Aorta (tissue), 5 donors: ENCODE data around the gene MYO1F. TPM values are rescaled to one million over a fixed set of nuclear protein-coding genes. Genes with fewer than 3 reads are reported as not detected.

Experiments used
- ATAC-seq: fragments of 200-7000 bp; cut with Tn5 transposase; one replicate; pipeline ENCODE4 v1.9.1; 2022; ENCODE audit warnings: moderate library complexity; ENCODE audit not compliant: low FRiP score
- DNase-seq, 2 donors: peaks; one replicate each; pipeline ENCODE4 v3.0.0-alpha.2; 2020
- H3K27ac ChIP-seq, 2 donors: one replicate each; pipeline ENCODE4 v1.5.1; 2013; ENCODE audit warnings: low read length in 2 of 2, mild to moderate bottlenecking in 2 of 2, moderate library complexity in 2 of 2, control low read depth in 1 of 2, inconsistent platforms in 1 of 2, low read depth in 1 of 2
- H3K27me3 ChIP-seq, 2 donors: one replicate each; pipeline ENCODE4 v1.6.1; 2013; ENCODE audit warnings: control low read depth in 1 of 2, low read length in 1 of 2, mild to moderate bottlenecking in 1 of 2, moderate library complexity in 1 of 2; ENCODE audit not compliant: insufficient read depth in 2 of 2, control insufficient read depth in 1 of 2
- H3K36me3 ChIP-seq, 2 donors: one replicate each; pipeline ENCODE4 v1.6.1; 2013; ENCODE audit warnings: control low read depth in 1 of 2, low read length in 1 of 2, mild to moderate bottlenecking in 1 of 2; ENCODE audit not compliant: insufficient read depth in 2 of 2, control insufficient read depth in 1 of 2
- H3K4me1 ChIP-seq, 2 donors: one replicate each; pipeline ENCODE4 v1.6.1; 2013; ENCODE audit warnings: low read length in 2 of 2, control low read depth in 1 of 2, mild to moderate bottlenecking in 1 of 2, moderate library complexity in 1 of 2; ENCODE audit not compliant: insufficient read depth in 2 of 2, control insufficient read depth in 1 of 2
- H3K4me3 ChIP-seq, 2 donors: one replicate each; pipeline ENCODE4 v1.5.1; 2013; ENCODE audit warnings: low read length in 2 of 2, control low read depth in 1 of 2, mild to moderate bottlenecking in 1 of 2
- H3K9me3 ChIP-seq: one replicate; pipeline ENCODE4 v1.6.1; 2013; ENCODE audit warnings: mild to moderate bottlenecking, low read length; ENCODE audit not compliant: control insufficient read depth
- WGBS, 2 donors: extraction: QIAGEN DNeasy Blood & Tissue Kit; methylation state at CpG; one replicate each; pipeline ENCODE4 v1.1.7; 2013; 5-methylcytosine and 5-hydroxymethylcytosine counted together
- intact Hi-C, 2 donors: fragments of 100-400 bp; cut with DNase I; formaldehyde crosslinking; loops; one replicate each; pipeline versions ENCODE4 v1.14.2 to v1.15.0; 2022
- polyA plus RNA-seq, 2 donors: library from polyadenylated mRNA; stranded (reverse); fragments of 200-250 nt; gene quantifications; one replicate each; pipeline ENCODE4 v1.2.3, GENCODE V29; 2013
- total RNA-seq, 2 donors: library from RNA; stranded (reverse); fragmentation: NEBNext Ultra II Directional; extraction: Animal tissue kit (Norgen Biotek cat#: 25700); gene quantifications; one replicate each; pipeline ENCODE4 v1.2.1, GENCODE V29; 2021
- donor health status: healthy with polysubstance abuse.
- donor health status: Bipolar disorder and iron deficiency.
- donor health status: DM: no; HTN: no; CAD: no.
- donor health status: DM: no; HTN: no; CAD: no.
- donor health status: DM: yes; HTN: yes; CAD: no.

The MYO1F gene
- total and polyA plus RNA-seq, 4 donors = 2.1 to 63.8 (median 20.2) TPM

- DNase-seq = no peak
- Histone ChIP-seq H3K27me3 (no peaks in the 10 kb centered on the region), H3K27ac (peak overlapping the region in 1 of 2 donors; percentile 82), H3K36me3 (peaks cover 0 to 3% of the 10 kb centered on the region in 2 donors), H3K9me3 (no peaks in the 10 kb centered on the region), H3K4me1 (no peaks in the 10 kb centered on the region), H3K4me3 (peak overlapping the region; percentile 67 to 81)
- no peak for ATAC-seq
- intact Hi-C loops = no loop called here
- WGBS, 2 donors = 10 to 14% methylated on average over 5 of the region's 5 CpGs
These were observed 31.7 kb upstream of the MYO1F start for GRCh38 chr19:8608941-8609278.

- Histone ChIP-seq H3K4me3 (no peak overlapping the region), H3K27me3 (no peaks in the 10 kb centered on the region), H3K36me3 (peaks cover 3 to 5% of the 10 kb centered on the region in 2 donors), H3K4me1 (no peaks in the 10 kb centered on the region), H3K27ac (no peak overlapping the region), H3K9me3 (no peaks in the 10 kb centered on the region)
- peak; percentile 62 for ATAC-seq
- intact Hi-C loops = no loop called here
- peak; percentile 89 to 90 for DNase-seq
- WGBS, 2 donors = 0 to 3% methylated on average over 4 of the region's 4 CpGs
These were observed 30.1 kb upstream of the MYO1F start for GRCh38 chr19:8607386-8607785.

GRCh38 chr19:8605514-8605913, 28.3 kb upstream of the MYO1F start:
- no peak for ATAC-seq
- Histone ChIP-seq H3K36me3 (peaks cover 5 to 9% of the 10 kb centered on the region in 2 donors), H3K9me3 (no peaks in the 10 kb centered on the region), H3K4me1 (no peaks in the 10 kb centered on the region), H3K27me3 (no peaks in the 10 kb centered on the region), H3K4me3 (no peak overlapping the region), H3K27ac (no peak overlapping the region)
- intact Hi-C loops = no loop called here
- no peak for DNase-seq
- WGBS, 2 donors = 96% methylated on average over 17 of the region's 17 CpGs

- Histone ChIP-seq H3K4me3 (no peak overlapping the region), H3K27ac (no peak overlapping the region), H3K27me3 (no peaks in the 10 kb centered on the region), H3K36me3 (peaks cover 5 to 9% of the 10 kb centered on the region in 2 donors), H3K9me3 (no peaks in the 10 kb centered on the region), H3K4me1 (no peaks in the 10 kb centered on the region)
- ATAC-seq (no peak), DNase-seq (no peak)
- 93 to 96% methylated on average over 5 of the region's 5 CpGs for WGBS, 2 donors
- intact Hi-C loops = no loop called here
These were observed 24.6 kb upstream of the MYO1F start for GRCh38 chr19:8601796-8602195.

GRCh38 chr19:8600816-8601215, 23.6 kb upstream of the MYO1F start:
- DNase-seq (no peak), ATAC-seq (no peak)
- H3K9me3 ChIP-seq = no peaks in the 10 kb centered on the region
- intact Hi-C loops = no loop called here
- no peaks in the 10 kb centered on the region for H3K4me1 ChIP-seq
- WGBS, 2 donors = 94 to 95% methylated on average over 16 of the region's 16 CpGs
- no peak overlapping the region for H3K27ac ChIP-seq
- H3K4me3 ChIP-seq = no peak overlapping the region
- peaks cover 5 to 9% of the 10 kb centered on the region in 2 donors for H3K36me3 ChIP-seq
- H3K27me3 ChIP-seq = no peaks in the 10 kb centered on the region

- Histone ChIP-seq H3K9me3 (no peaks in the 10 kb centered on the region), H3K4me1 (no peaks in the 10 kb centered on the region), H3K27me3 (no peaks in the 10 kb centered on the region), H3K4me3 (no peak overlapping the region), H3K36me3 (peaks cover 5 to 8% of the 10 kb centered on the region in 2 donors), H3K27ac (no peak overlapping the region)
- DNase-seq = no peak
- intact Hi-C loops = no loop called here
- WGBS, 2 donors = 97 to 100% methylated on average over 2 of the region's 2 CpGs
- ATAC-seq = no peak
These were observed 22.8 kb upstream of the MYO1F start for GRCh38 chr19:8600064-8600463.

GRCh38 chr19:8596168-8596567, 18.9 kb upstream of the MYO1F start:
- Histone ChIP-seq H3K27me3 (no peaks in the 10 kb centered on the region), H3K9me3 (no peaks in the 10 kb centered on the region), H3K4me1 (no peaks in the 10 kb centered on the region), H3K4me3 (no peak overlapping the region), H3K36me3 (peaks cover 0 to 3% of the 10 kb centered on the region in 2 donors), H3K27ac (no peak overlapping the region)
- DNase-seq (no peak), ATAC-seq (no peak)
- WGBS, 2 donors = 78 to 83% methylated on average over 20 to 23 of the region's 23 CpGs
- intact Hi-C loops = no loop called here

GRCh38 chr19:8595651-8596050, 18.4 kb upstream of the MYO1F start:
- intact Hi-C loops = no loop called here
- H3K27me3 ChIP-seq = no peaks in the 10 kb centered on the region
- 67 to 80% methylated on average over 15 of the region's 15 CpGs for WGBS, 2 donors
- H3K4me1 ChIP-seq = no peaks in the 10 kb centered on the region
- no peak overlapping the region for H3K4me3 ChIP-seq
- H3K27ac ChIP-seq = no peak overlapping the region
- DNase-seq (no peak), ATAC-seq (no peak)
- no peaks in the 10 kb centered on the region for H3K9me3 ChIP-seq
- no peaks in the 10 kb centered on the region for H3K36me3 ChIP-seq

- DNase-seq = no peak
- Histone ChIP-seq H3K27me3 (no peaks in the 10 kb centered on the region), H3K4me3 (no peak overlapping the region), H3K4me1 (no peaks in the 10 kb centered on the region), H3K36me3 (no peaks in the 10 kb centered on the region), H3K27ac (no peak overlapping the region), H3K9me3 (no peaks in the 10 kb centered on the region)
- 64 to 73% methylated on average over 2 of the region's 2 CpGs for WGBS, 2 donors
- ATAC-seq = no peak
- intact Hi-C loops = loop anchor here in 1 of 2 donors (2.0 kb wide), 1 partner anchor 19 kb away; no protein-coding TSS in a partner anchor
These were observed 16.7 kb upstream of the MYO1F start for GRCh38 chr19:8593931-8594330.
